CD4-positive, alpha-beta memory T cell (primary cell): ENCODE results near the gene HDAC4. TPM values are rescaled to one million over a fixed set of nuclear protein-coding genes. Genes with fewer than 3 reads are reported as not detected.
A peak's percentile ranks its signal among the peaks of the same experiment; 100 is the strongest.

ENCODE experiments used
- CTCF ChIA-PET: fragments of 350-600 bp; sonication (Branson Sonifier 250); formaldehyde crosslinking; loops from one replicate; lab custom pipeline; 2021; ENCODE audit warnings: inconsistent platforms; ENCODE audit not compliant: partially characterized antibody; lab: Charles Lee
- POLR2A ChIA-PET: fragments of 350-600 bp; sonication (Branson Sonifier 250); formaldehyde crosslinking; loops from one replicate; lab custom pipeline; 2021; ENCODE audit not compliant: partially characterized antibody; lab: Charles Lee
- DNase-seq, 5 donors: peaks; one replicate each; pipeline versions ENCODE4 v3.0.0 to v3.0.0-alpha.2; 2020 to 2022; ENCODE audit warnings: mixed read lengths in 1 of 5
- H3K27ac ChIP-seq: one replicate; pipeline ENCODE4 v1.7.0; 2013; ENCODE audit warnings: low read depth, low read length
- H3K27me3 ChIP-seq: 2 replicates; pipeline ENCODE4 v1.7.0; 2013; ENCODE audit warnings: mild to moderate bottlenecking, low read length, moderate library complexity; ENCODE audit not compliant: insufficient read depth
- H3K36me3 ChIP-seq: 2 replicates; pipeline ENCODE4 v1.7.0; 2013; ENCODE audit warnings: mild to moderate bottlenecking, low read length, moderate library complexity; ENCODE audit not compliant: insufficient read depth
- H3K4me1 ChIP-seq: 2 replicates; pipeline ENCODE4 v1.7.0; 2013; ENCODE audit warnings: mild to moderate bottlenecking, low read length, moderate library complexity; ENCODE audit not compliant: insufficient read depth
- H3K4me3 ChIP-seq, 2 donors: one replicate each; pipeline ENCODE4 v1.7.0; 2013; ENCODE audit warnings: low read length in 2 of 2, mild to moderate bottlenecking in 1 of 2
- H3K9me3 ChIP-seq, 2 donors: one replicate each; pipeline ENCODE4 v1.7.0; 2013; ENCODE audit warnings: low read length in 2 of 2, control low read depth in 1 of 2; ENCODE audit not compliant: control insufficient read depth in 1 of 2
- H3K27ac Mint-ChIP-seq, 7 donors: one replicate each; pipeline ENCODE4 v1.8.0; 2020 to 2021; ENCODE audit warnings: mixed read lengths in 7 of 7, mild to moderate bottlenecking in 6 of 7, inconsistent platforms in 3 of 7, moderate library complexity in 3 of 7
- H3K27me3 Mint-ChIP-seq, 2 donors: one replicate each; pipeline ENCODE4 v1.8.0; 2020 to 2021; ENCODE audit warnings: mixed read lengths in 2 of 2
- H3K36me3 Mint-ChIP-seq, 2 donors: one replicate each; pipeline ENCODE4 v1.8.0; 2020 to 2021; ENCODE audit warnings: mixed read lengths in 2 of 2, inconsistent platforms in 1 of 2, mild to moderate bottlenecking in 1 of 2
- H3K4me1 Mint-ChIP-seq, 4 donors: one replicate each; pipeline ENCODE4 v1.8.0; 2020 to 2021; ENCODE audit warnings: mixed read lengths in 4 of 4, mild to moderate bottlenecking in 1 of 4
- H3K4me3 Mint-ChIP-seq, 8 donors: one replicate each; pipeline ENCODE4 v1.8.0; 2020 to 2021; ENCODE audit warnings: mixed read lengths in 8 of 8, mild to moderate bottlenecking in 7 of 8, moderate library complexity in 6 of 8, inconsistent platforms in 3 of 8
- H3K9me3 Mint-ChIP-seq, 8 donors: one replicate each; pipeline ENCODE4 v1.8.0; 2020 to 2021; ENCODE audit warnings: mixed read lengths in 8 of 8, mild to moderate bottlenecking in 5 of 8, inconsistent platforms in 3 of 8, moderate library complexity in 1 of 8
- intact Hi-C: fragments of 100-400 bp; cut with micrococcal nuclease; formaldehyde crosslinking; loops from one replicate; pipeline ENCODE4 v1.15.1; 2023
- polyA plus RNA-seq, 2 donors: library from polyadenylated mRNA; unstranded; fragments of 300-500 nt; fragmentation: Illumina TruSeq; gene quantifications; one replicate each; pipeline ENCODE4 v1.2.3, GENCODE V29; 2021
- total RNA-seq, 2 experiments: library from RNA; stranded (reverse); gene quantifications; one replicate each; pipeline ENCODE4 v1.2.3, GENCODE V29; 2021

Gene HDAC4
- total and polyA plus RNA-seq, 4 experiments from 2014 or later: 1.4 to 59.7 (median 30.4) TPM

- peaks cover 4% of the 10 kb centered on the region for H3K36me3 ChIP-seq
- no peak for DNase-seq
- no peaks in the 10 kb centered on the region for H3K27me3 Mint-ChIP-seq
- H3K4me3 Mint-ChIP-seq: peak overlapping the region in 2 of 8 donors; percentile 22 to 30
- intact Hi-C loops: no loop called here
- H3K9me3 ChIP-seq: no peaks in the 10 kb centered on the region
- POLR2A ChIA-PET: no interaction called here
- no peak overlapping the region for H3K27ac ChIP-seq
- H3K36me3 Mint-ChIP-seq: peaks cover 41 to 49% of the 10 kb centered on the region in 2 donors
- H3K9me3 Mint-ChIP-seq: no peaks in the 10 kb centered on the region
- CTCF ChIA-PET: no interaction called here
- H3K4me3 ChIP-seq: no peak overlapping the region
- H3K4me1 ChIP-seq: peaks cover 36% of the 10 kb centered on the region
- no peaks in the 10 kb centered on the region for H3K27me3 ChIP-seq
- H3K4me1 Mint-ChIP-seq: peaks cover 37 to 80% (median 56%) of the 10 kb centered on the region in 4 donors
- no peak overlapping the region for H3K27ac Mint-ChIP-seq
Observed at GRCh38 chr2:239249776-239250175, 151.0 kb downstream of the HDAC4 start.

DNA sequence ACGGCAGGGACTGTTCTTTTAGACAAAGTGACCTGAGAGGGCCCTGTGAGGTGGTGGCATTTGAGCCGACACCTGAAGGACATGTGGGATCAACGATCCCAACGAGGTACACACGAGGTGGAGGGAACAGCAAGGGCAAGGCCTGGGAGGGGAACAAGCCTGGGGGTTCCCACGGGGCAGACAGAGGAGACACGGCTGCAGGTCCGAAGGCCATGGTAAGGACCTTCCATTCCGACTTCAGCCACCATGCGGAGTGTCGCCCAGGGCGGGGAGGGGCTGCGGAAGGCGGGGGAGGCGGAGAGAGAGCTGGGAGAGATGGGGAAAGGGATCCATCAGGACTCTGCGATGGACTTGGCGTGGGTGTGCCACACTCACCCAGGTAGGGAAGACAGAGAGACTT lies 151.8 kb downstream of the HDAC4 start:
- no peak overlapping the region for H3K27ac ChIP-seq
- H3K36me3 Mint-ChIP-seq: peaks cover 42 to 43% of the 10 kb centered on the region in 2 donors
- H3K27me3 ChIP-seq: no peaks in the 10 kb centered on the region
- H3K36me3 ChIP-seq: peaks cover 4% of the 10 kb centered on the region
- H3K27ac Mint-ChIP-seq: no peak overlapping the region
- no peak for DNase-seq
- H3K4me1 Mint-ChIP-seq: peaks cover 31 to 73% (median 54%) of the 10 kb centered on the region in 4 donors
- H3K9me3 ChIP-seq: no peaks in the 10 kb centered on the region
- intact Hi-C loops: no loop called here
- H3K4me3 Mint-ChIP-seq: no peak overlapping the region
- ChIA-PET CTCF (interaction anchor here (0.8 kb wide), 1 partner anchor 19 kb away, joined by 3 read pairs; no protein-coding TSS in a partner anchor), POLR2A (no interaction called here)
- H3K9me3 Mint-ChIP-seq: no peaks in the 10 kb centered on the region
- peaks cover 30% of the 10 kb centered on the region for H3K4me1 ChIP-seq
- no peak overlapping the region for H3K4me3 ChIP-seq
- H3K27me3 Mint-ChIP-seq: no peaks in the 10 kb centered on the region

GRCh38 chr2:239247401-239248245 lies 153.2 kb downstream of the HDAC4 start:
- Histone ChIP-seq H3K4me1 (peaks cover 15% of the 10 kb centered on the region), H3K4me3 (no peak overlapping the region), H3K27ac (no peak overlapping the region), H3K27me3 (no peaks in the 10 kb centered on the region), H3K9me3 (no peaks in the 10 kb centered on the region), H3K36me3 (no peaks in the 10 kb centered on the region)
- Mint-ChIP-seq H3K27ac (peak overlapping the region in 6 of 7 donors; percentile 42 to 90 (median 78)), H3K27me3 (no peaks in the 10 kb centered on the region), H3K9me3 (no peaks in the 10 kb centered on the region), H3K36me3 (peaks cover 38 to 41% of the 10 kb centered on the region in 2 donors), H3K4me3 (peak overlapping the region in 7 of 8 donors; percentile 21 to 75 (median 64)), H3K4me1 (peaks cover 27 to 73% (median 49%) of the 10 kb centered on the region in 4 donors)
- peak in 2 of 5 donors; percentile 12 to 72 for DNase-seq
- POLR2A ChIA-PET: interaction anchor here (0.6 to 1.3 kb wide), 2 partner anchors 8 to 17 kb away, joined by 3 to 10 read pairs; no protein-coding TSS in a partner anchor
- CTCF ChIA-PET: interaction anchor here (0.6 to 1.4 kb wide), 2 partner anchors 9 to 27 kb away, joined by 3 to 5 read pairs; no protein-coding TSS in a partner anchor
- intact Hi-C loops: no loop called here

- peaks cover 29 to 76% (median 50%) of the 10 kb centered on the region in 4 donors for H3K4me1 Mint-ChIP-seq
- ChIA-PET CTCF (interaction anchor here (1.4 kb wide), 1 partner anchor 8 kb away, joined by 5 read pairs; no protein-coding TSS in a partner anchor), POLR2A (no interaction called here)
- H3K36me3 Mint-ChIP-seq: peaks cover 37 to 39% of the 10 kb centered on the region in 2 donors
- peak overlapping the region in 3 of 7 donors; percentile 42 to 57 (median 48) for H3K27ac Mint-ChIP-seq
- intact Hi-C loops: no loop called here
- Histone ChIP-seq H3K4me1 (peaks cover 12% of the 10 kb centered on the region), H3K36me3 (no peaks in the 10 kb centered on the region), H3K27ac (no peak overlapping the region), H3K9me3 (no peaks in the 10 kb centered on the region), H3K27me3 (no peaks in the 10 kb centered on the region), H3K4me3 (no peak overlapping the region)
- H3K27me3 Mint-ChIP-seq: no peaks in the 10 kb centered on the region
- DNase-seq: no peak
- H3K9me3 Mint-ChIP-seq: no peaks in the 10 kb centered on the region
- H3K4me3 Mint-ChIP-seq: peak overlapping the region in 3 of 8 donors; percentile 67 to 75 (median 75)
Observed at GRCh38 chr2:239246723-239247122, 154.1 kb downstream of the HDAC4 start.

DNA sequence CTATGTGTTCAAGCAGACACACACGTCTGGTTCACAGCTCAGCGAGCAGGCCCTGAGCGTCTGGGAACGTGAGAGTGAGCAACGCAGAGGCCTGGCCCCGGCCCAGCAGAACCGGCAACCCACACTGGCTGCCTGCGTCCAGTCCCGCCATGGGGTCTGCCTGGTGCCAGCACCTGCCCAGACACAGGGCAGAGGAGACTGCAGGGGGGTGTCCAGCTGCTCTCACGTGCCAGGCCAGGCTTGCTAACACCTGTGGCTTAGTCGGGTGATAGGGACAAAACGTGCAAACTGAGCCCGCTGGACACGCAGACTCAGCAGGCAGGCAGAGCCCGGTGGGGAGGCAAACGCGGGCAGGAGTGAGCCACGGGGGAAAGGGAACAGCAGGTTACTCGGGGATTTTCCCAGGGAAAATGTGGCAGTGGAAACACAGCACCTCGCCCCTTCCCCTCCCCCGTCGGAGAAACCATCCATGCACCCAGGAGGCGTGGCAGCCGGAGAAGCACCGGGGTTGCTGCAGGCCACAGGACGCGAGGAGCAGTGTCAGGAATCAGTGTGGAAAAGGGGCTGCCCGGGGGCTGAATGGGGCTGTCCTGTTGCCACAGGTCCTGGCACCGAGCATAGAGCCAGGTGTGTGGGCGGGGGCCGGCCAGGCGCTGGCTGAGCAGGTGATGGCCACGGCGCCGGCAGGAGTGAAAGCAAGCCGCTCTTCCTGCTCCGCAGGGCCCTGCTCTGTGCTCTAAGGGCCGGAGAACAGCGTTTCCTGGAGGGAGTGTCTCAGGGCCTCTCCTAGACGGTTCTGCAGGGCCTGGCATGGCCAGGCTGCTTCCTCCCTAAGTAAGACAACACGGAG lies 154.7 kb downstream of the HDAC4 start:
- Mint-ChIP-seq H3K36me3 (peaks cover 33 to 35% of the 10 kb centered on the region in 2 donors), H3K4me1 (peaks cover 27 to 78% (median 51%) of the 10 kb centered on the region in 4 donors), H3K27me3 (no peaks in the 10 kb centered on the region), H3K27ac (peak overlapping the region in 1 of 7 donors; percentile 48), H3K9me3 (no peaks in the 10 kb centered on the region), H3K4me3 (no peak overlapping the region)
- Histone ChIP-seq H3K4me1 (peaks cover 12% of the 10 kb centered on the region), H3K27me3 (no peaks in the 10 kb centered on the region), H3K36me3 (no peaks in the 10 kb centered on the region), H3K27ac (no peak overlapping the region), H3K9me3 (no peaks in the 10 kb centered on the region), H3K4me3 (no peak overlapping the region)
- ChIA-PET CTCF (interaction anchor here (1.4 kb wide), 1 partner anchor 8 kb away, joined by 5 read pairs; no protein-coding TSS in a partner anchor), POLR2A (no interaction called here)
- no peak for DNase-seq
- intact Hi-C loops: no loop called here

GRCh38 chr2:239245107-239245506 lies 155.7 kb downstream of the HDAC4 start:
- peaks cover 28 to 77% (median 53%) of the 10 kb centered on the region in 4 donors for H3K4me1 Mint-ChIP-seq
- no peaks in the 10 kb centered on the region for H3K27me3 Mint-ChIP-seq
- Histone ChIP-seq H3K36me3 (no peaks in the 10 kb centered on the region), H3K27me3 (no peaks in the 10 kb centered on the region), H3K4me3 (no peak overlapping the region), H3K27ac (no peak overlapping the region), H3K4me1 (peaks cover 12% of the 10 kb centered on the region), H3K9me3 (no peaks in the 10 kb centered on the region)
- DNase-seq: no peak
- H3K9me3 Mint-ChIP-seq: no peaks in the 10 kb centered on the region
- CTCF ChIA-PET: no interaction called here
- peaks cover 31 to 35% of the 10 kb centered on the region in 2 donors for H3K36me3 Mint-ChIP-seq
- H3K4me3 Mint-ChIP-seq: no peak overlapping the region
- no peak overlapping the region for H3K27ac Mint-ChIP-seq
- intact Hi-C loops: no loop called here
- POLR2A ChIA-PET: no interaction called here
